ENCODE results near the gene IGFL2.
"Not testable (repeated sequence)": the region's sequence is repeated elsewhere in the genome, so short reads cannot be mapped to it uniquely, and the experiment has no call there.

Gene IGFL2

DNA sequence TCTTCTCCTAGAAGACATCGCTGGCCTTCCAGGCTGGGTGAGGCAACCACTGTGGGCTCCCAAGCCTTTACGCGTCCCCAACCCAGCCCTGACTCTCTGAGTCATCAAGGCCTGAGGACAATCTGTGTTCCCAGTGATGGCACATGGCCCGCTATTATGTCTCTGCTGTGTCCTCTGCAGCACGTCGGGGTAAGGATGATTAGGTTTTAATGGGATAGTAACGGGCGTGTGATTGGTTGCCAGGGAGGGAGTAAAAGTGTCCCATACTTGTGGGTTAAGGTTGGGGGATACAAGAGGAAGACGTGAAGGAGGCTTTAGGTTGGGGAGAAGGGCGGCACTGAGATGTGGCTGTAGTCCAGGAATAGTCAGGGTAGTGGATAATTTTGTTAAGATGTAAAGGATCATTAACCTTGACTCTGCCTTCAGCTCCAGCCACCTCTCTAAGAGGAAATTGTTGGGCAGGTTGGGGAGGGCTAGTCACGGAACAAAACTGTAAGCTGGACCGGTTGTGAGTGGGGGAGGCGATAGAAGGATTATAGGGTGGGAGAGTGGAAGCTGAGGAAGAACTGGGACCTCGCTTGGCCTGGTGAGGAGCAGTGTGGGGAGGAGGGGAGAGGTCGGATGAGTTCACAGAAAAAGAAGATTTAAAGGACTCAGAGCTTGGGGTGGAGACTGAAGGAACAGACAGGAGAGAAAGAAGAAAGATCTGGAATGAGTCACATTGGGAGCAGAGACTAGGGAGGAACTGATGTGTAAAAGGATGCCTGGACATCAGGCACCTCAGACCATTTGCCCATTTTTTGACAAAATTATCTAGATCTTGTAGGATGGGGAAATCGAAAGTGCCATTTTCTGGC, 53.6 kb downstream of the IGFL2 start:
- no peaks in the 10 kb centered on the region for H3K4me1 ChIP-seq
- no peak overlapping the region for H3K4me3 ChIP-seq
- in situ Hi-C loops (cut with MboI; ENCODE audit: low sequenced_read_pairs), result no loop called here
- H3K27me3 ChIP-seq (ENCODE audit: low read depth), result peaks cover 4% of the 10 kb centered on the region; the same call in 1 of the 2 replicates
- H3K36me3 ChIP-seq (replicated peaks), result no peaks in the 10 kb centered on the region
- H3K9me3 ChIP-seq, result no peaks in the 10 kb centered on the region
- no peak for DNase-seq (ENCODE audit: low spot score in 2 of 2)

DNA sequence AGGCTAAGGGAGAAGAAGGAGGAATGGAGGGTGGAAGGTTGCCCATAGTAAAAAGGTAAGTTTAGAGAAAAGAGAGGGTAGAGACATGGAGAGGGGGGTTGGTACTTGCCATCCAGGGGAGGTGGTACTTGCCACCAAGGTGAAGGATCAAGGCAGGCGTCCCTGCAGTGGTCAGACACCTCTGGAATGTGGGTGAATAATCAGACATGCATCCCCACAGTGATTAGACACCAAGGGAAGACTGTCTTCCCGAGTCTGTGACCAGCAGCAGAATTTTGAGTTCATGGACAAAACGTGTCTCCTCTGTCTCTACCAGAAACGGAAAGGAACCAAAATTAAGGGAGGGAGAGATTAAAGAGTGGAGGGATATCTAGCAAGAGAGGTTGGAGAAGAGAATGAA, 54.4 kb downstream of the IGFL2 start:
- DNase-seq (ENCODE audit: low spot score in 2 of 2), result no peak
- in situ Hi-C loops (cut with MboI; ENCODE audit: low sequenced_read_pairs), result no loop called here
- no peaks in the 10 kb centered on the region for H3K36me3 ChIP-seq (replicated peaks)
- H3K9me3 ChIP-seq, result no peaks in the 10 kb centered on the region
- peaks cover 4% of the 10 kb centered on the region; the same call in 1 of the 2 replicates for H3K27me3 ChIP-seq (ENCODE audit: low read depth)
- H3K4me1 ChIP-seq, result no peaks in the 10 kb centered on the region
- H3K4me3 ChIP-seq, result no peak overlapping the region

DNA sequence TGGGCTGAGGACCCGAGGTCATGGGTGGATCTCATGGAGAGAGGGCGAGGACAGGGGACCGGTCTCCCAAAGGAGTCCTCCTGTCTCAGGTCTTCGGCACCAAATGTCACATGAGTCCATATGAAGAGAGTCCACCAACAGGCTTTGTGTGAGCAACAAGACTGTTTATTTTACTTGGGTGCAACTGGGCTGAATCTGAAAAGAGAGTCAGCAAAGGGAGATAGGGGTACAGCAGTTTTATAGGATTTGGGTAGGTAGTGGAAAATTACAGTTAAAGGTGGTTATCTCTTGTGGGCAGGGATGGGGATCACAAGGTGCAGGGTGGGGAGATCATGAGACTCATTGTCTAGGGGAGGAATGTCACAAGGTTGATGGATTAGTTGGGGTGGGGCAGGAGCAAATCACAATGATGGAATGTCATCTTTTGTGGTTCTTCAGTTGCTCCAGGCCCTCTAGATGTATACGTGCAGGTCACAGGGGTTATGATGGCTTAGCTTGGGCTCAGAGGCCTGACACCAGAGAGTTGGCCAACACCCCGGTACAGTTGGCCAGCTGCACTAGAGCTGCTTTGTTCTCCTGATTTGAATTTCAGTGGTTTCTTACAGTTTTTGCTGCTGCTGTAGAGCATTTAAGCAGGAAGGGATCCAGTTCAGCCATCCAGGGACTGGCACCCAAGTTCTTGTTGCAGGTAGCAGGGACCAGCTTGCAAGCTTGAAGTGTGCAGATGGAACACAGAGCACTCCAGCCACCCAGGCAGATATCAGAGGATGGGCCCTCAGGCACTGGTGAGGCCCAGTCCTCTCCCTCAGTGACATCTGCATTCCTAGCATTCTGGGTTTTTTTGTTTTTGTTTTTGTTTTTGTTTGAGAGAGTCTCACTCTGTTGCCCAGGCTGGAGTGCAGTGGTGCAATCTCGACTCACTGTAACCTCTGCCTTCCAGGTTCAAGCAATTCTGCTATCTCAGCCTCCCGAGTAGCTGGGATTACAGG, 55.1 kb downstream of the IGFL2 start:
- no peaks in the 10 kb centered on the region for H3K4me1 ChIP-seq

DNA sequence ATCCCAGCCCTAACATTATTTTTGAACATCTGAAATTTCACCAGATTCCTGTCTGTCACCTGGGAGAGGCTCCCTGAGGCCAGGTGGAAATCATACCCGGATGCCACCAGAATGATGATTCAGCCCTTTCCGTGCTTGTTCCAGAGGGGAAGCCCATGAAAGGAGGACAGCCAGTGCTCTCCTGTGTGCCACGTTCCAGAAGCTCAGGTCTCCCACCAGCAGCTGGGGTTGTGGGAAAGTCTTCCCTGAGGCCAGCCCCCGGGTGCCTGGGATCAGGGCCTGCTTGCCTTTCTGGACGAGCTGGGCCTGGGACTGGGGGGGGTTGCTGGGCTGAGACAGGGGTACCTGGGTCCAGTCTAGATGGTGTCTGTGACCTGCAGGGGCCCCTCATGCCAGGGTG, 56.0 kb downstream of the IGFL2 start:
- DNase-seq (ENCODE audit: low spot score in 2 of 2), result no peak
- in situ Hi-C loops (cut with MboI; ENCODE audit: low sequenced_read_pairs), result no loop called here

More for the DNA sequence above, 55.1 kb downstream of the IGFL2 start:
- peaks cover 7% of the 10 kb centered on the region; the same call in 1 of the 2 replicates for H3K27me3 ChIP-seq (ENCODE audit: low read depth)
- no peaks in the 10 kb centered on the region for H3K9me3 ChIP-seq
- in situ Hi-C loops (cut with MboI; ENCODE audit: low sequenced_read_pairs), result no loop called here
- no peak for DNase-seq (ENCODE audit: low spot score in 2 of 2)
- H3K4me3 ChIP-seq, result no peak overlapping the region
- H3K36me3 ChIP-seq (replicated peaks), result no peaks in the 10 kb centered on the region

DNA sequence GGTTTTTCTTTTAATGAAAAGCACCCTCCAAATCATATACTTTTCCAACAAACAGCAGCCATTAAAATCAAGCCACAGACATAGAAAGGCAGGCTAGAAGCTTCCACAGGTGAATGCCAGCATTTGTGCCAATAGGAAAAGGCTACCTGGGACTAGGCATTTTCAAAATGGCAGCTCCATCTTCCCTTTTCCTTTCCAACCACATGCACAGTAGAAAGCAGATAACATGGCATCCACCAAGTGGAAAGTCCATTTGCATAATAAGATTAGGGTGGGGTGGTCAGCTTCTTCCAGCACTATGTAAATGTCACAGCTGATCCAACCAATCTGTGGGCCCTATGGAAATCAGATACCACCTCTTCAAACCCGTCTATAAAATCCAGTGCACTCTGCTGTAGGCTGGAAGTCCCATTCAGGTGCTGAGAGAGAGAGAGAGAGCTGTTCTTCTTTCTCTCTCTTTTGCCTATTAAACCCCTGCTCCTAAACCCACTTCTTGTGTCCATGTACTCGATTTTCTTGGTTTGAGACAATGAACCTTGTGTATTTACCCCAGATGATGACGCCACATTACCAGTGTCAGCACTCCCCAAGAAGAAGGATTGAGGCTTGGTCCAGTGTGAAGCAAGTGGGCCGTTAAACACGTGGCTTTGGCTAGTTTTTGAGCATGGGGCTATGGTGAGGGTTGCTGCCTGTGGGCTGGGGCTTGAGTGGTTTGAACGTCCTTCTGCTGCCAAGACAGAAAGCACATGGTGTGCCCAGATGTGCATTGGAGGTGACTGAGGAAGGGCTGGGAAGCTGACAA, 57.3 kb downstream of the IGFL2 start:
- H3K36me3 ChIP-seq (replicated peaks), result no peaks in the 10 kb centered on the region
- in situ Hi-C loops (cut with MboI; ENCODE audit: low sequenced_read_pairs), result no loop called here
- H3K4me1 ChIP-seq, result no peaks in the 10 kb centered on the region
- H3K9me3 ChIP-seq, result no peaks in the 10 kb centered on the region
- H3K27me3 ChIP-seq (ENCODE audit: low read depth), result peaks cover 14% of the 10 kb centered on the region; the same call in 1 of the 2 replicates
- no peak overlapping the region for H3K4me3 ChIP-seq
- DNase-seq (ENCODE audit: low spot score in 2 of 2), result no peak

More for the DNA sequence above, 56.0 kb downstream of the IGFL2 start:
- no peak overlapping the region for H3K4me3 ChIP-seq
- no peaks in the 10 kb centered on the region for H3K36me3 ChIP-seq (replicated peaks)
- H3K27me3 ChIP-seq (ENCODE audit: low read depth), result peaks cover 7% of the 10 kb centered on the region; the same call in 1 of the 2 replicates
- H3K9me3 ChIP-seq, result no peaks in the 10 kb centered on the region
- H3K4me1 ChIP-seq, result no peaks in the 10 kb centered on the region

DNA sequence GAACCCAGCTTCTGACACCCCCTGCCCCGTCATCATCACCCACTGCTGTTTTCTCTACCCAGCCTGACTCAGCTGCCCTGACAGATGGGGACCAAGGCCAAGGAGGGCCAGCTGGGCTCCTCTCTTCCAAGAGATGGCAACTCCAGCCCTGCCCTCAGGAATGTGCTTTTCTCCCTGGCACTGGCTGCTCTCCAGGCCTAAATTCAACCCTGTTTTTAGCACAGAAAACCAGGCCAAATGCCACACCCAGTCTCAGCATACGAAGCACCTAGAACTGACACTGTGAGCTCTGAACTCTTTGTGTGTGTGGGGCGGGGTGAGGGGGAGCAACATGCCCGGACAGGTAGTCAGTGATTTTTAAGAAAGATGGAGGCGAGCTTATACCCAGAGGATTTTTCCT, 58.1 kb downstream of the IGFL2 start:
- Histone ChIP-seq H3K36me3 (replicated peaks) (no peaks in the 10 kb centered on the region), H3K9me3 (no peaks in the 10 kb centered on the region), H3K27me3 (ENCODE audit: low read depth) (peaks cover 14% of the 10 kb centered on the region; the same call in 1 of the 2 replicates), H3K4me3 (no peak overlapping the region), H3K4me1 (no peaks in the 10 kb centered on the region)
- no peak for DNase-seq (ENCODE audit: low spot score in 2 of 2)
- in situ Hi-C loops (cut with MboI; ENCODE audit: low sequenced_read_pairs), result no loop called here

DNA sequence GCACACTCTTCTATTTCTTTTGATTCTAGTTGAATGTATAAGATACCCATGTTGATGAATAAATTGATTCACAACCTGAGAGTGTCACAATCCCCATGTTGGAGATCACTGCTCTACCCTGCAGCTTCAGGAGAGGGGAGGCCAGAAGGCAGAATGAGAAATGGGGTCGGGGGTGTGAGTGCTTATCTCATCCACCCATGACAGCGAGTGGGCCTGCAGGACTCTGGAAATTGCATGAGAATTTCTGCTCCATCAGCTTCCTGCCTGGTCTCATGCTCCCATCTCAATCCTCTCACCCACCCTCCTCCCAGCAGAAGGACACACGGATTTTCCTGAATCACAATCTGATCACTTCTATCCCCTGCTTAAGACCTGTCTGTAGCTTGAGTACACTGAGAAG, 58.6 kb downstream of the IGFL2 start:
- H3K27me3 ChIP-seq (ENCODE audit: low read depth), result peaks cover 11% of the 10 kb centered on the region; the same call in 1 of the 2 replicates
- no peak overlapping the region for H3K4me3 ChIP-seq
- H3K36me3 ChIP-seq (replicated peaks), result no peaks in the 10 kb centered on the region
- in situ Hi-C loops (cut with MboI; ENCODE audit: low sequenced_read_pairs), result no loop called here
- no peaks in the 10 kb centered on the region for H3K9me3 ChIP-seq
- H3K4me1 ChIP-seq, result no peaks in the 10 kb centered on the region
- no peak for DNase-seq (ENCODE audit: low spot score in 2 of 2)

DNA sequence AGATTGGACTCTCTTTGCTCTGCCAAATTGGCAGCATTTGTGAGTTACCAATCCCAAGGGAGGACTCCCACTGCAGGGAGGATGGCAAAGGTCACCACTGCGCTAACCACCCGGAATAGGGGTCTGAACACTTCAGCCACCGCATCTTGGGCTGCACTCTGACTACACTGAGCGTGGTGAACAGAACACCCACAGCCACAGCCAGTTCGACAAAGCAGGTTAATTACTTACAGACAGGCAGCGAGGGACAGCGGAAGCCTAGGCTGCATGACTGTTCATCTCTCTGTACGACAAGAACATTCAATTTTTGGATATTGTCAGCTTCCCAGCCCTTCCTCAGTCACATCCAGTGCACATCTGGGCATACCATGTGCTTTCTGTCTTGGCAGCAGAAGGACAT, 59.8 kb downstream of the IGFL2 start:
- not testable (repeated sequence) for H3K4me1 ChIP-seq

DNA sequence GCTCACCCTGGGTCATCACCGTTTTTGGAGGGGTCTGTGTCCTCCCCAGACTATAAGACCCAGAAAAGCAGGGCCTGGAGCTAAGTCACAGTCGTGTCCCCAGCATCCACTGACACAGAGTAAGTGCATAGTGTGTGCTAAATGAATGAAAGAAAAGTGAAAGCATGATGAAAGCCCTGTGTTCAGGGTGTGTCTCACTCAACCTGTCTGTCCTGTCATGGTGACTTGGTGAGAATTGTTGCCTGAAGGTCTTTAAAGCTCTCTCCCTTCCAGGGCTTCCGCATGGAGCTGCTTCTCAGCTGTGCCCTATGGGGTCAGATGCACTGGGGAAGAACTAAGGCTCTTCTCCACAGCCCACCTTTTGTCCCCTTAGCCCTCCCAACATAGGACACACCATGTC, 61.0 kb downstream of the IGFL2 start:
- Histone ChIP-seq H3K4me1 (no peaks in the 10 kb centered on the region), H3K9me3 (no peaks in the 10 kb centered on the region), H3K4me3 (no peak overlapping the region), H3K27me3 (ENCODE audit: low read depth) (peaks cover 18% of the 10 kb centered on the region), H3K36me3 (replicated peaks) (no peaks in the 10 kb centered on the region)
- in situ Hi-C loops (cut with MboI; ENCODE audit: low sequenced_read_pairs), result no loop called here
- no peak for DNase-seq (ENCODE audit: low spot score in 2 of 2)

More for the DNA sequence above, 59.8 kb downstream of the IGFL2 start:
- in situ Hi-C loops (cut with MboI; ENCODE audit: low sequenced_read_pairs); H3K9me3 ChIP-seq; DNase-seq (ENCODE audit: low spot score in 2 of 2); H3K36me3 ChIP-seq (replicated peaks); H3K4me3 ChIP-seq: not testable (repeated sequence)
- peaks cover 13% of the 10 kb centered on the region; the same call in 1 of the 2 replicates for H3K27me3 ChIP-seq (ENCODE audit: low read depth)

DNA sequence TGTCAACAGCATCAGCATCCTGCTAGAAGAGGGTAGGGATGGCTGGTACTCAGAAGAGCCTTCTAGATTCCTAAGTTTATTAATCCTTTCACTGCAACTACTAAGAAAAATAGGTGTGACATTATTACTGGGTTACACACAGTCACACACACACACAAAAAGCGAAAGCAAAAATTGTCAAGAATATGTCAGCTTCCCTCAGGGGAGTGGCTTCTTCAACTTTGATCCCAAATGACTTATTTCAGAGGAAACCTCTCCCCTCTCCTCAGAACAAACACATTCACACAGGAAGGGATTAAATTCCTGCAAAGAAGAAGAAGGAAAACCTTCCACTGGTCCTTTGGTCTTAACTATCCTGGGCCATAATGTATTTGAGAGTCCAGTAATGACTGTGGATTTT, 61.4 kb downstream of the IGFL2 start:
- in situ Hi-C loops (cut with MboI; ENCODE audit: low sequenced_read_pairs), result no loop called here
- H3K4me3 ChIP-seq, result no peak overlapping the region
- no peaks in the 10 kb centered on the region for H3K9me3 ChIP-seq
- DNase-seq (ENCODE audit: low spot score in 2 of 2), result no peak
- H3K36me3 ChIP-seq (replicated peaks), result no peaks in the 10 kb centered on the region
- peaks cover 18% of the 10 kb centered on the region for H3K27me3 ChIP-seq (ENCODE audit: low read depth)
- H3K4me1 ChIP-seq, result no peaks in the 10 kb centered on the region

DNA sequence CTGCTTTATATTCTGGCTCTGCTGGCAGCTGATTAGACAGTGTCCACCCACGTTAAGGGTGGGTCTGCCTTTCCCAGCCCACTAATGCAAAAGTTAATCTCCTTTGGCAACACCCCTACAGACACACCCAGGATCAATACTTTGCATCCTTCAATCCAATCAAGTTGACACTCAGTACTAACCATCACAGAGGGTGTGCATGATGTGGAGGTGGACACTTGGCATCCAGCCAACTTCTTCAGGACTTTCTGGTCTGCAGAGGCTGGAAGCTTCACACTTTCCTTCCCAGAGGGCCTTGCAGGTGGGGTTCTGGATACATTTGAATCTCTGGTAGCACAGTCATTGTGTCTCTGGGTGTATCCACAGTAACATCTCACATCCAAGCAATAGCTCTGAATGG, 62.6 kb downstream of the IGFL2 start:
- Histone ChIP-seq H3K4me1 (no peaks in the 10 kb centered on the region), H3K4me3 (no peak overlapping the region), H3K27me3 (ENCODE audit: low read depth) (peaks cover 18% of the 10 kb centered on the region), H3K9me3 (no peaks in the 10 kb centered on the region), H3K36me3 (replicated peaks) (no peaks in the 10 kb centered on the region)
- in situ Hi-C loops (cut with MboI; ENCODE audit: low sequenced_read_pairs), result no loop called here
- no peak for DNase-seq (ENCODE audit: low spot score in 2 of 2)

All from HAP-1 (cell line).